HG03108 (cell line): ENCODE results near the gene IL2RA.
"Not testable (repeated sequence)": the region's sequence is repeated elsewhere in the genome, so short reads cannot be mapped to it uniquely, and the experiment has no call there.

Source experiments
- ATAC-seq: cut with Tn5 transposase; IDR thresholded peaks from one replicate; pipeline ENCODE4 v1.9.1; 2021; ENCODE audit warnings: moderate library complexity; ENCODE audit not compliant: unreplicated experiment

IL2RA gene

DNA sequence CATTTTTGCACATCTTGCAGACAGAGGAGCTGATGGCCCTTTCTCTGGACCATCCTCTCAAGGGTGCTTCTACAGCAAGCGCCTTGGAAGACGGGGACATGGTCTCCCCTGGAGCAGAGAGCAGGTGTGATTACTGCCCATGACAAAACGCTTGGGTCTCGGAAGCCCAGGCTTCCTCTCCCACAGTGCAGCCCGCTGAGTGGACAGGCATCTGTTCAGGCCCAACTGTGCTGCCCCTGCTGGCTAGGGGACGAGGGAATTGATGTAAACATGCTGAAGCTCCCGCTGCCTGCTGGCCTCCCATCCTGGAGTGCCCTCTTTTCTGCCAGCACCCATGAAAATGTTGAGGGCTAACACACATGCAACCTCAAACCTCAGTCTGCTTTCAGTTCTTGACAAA, 99.1 kb downstream of the IL2RA start:
- no peak for ATAC-seq

DNA sequence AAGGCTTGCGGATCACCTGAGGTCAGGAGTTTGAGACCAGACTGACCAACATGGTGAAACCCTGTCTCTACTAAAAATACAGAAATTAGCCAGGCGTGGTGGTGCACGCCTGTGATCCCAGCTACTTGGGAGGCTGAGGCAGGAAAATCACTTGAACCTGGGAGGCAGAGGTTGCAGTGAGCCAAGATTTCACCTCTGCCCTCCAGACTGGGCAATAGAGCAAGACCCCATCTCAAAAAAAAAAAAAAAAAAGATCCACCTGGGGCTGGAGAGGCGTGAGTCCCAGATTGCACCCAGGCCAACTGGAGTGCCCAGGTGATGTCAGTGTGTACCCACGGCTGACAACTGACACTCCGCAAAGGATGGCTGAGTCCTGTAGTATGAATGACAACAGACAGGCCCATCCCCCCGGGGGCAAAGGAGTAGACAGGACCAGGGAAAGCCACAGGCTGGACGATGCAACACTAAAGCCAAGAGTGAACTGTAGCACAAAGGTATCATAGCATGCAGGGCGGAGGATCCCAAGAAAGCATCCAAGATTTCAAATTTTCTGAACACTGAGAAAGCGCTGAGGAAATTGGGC, 99.7 kb downstream of the IL2RA start:
- not testable (repeated sequence) for ATAC-seq

DNA sequence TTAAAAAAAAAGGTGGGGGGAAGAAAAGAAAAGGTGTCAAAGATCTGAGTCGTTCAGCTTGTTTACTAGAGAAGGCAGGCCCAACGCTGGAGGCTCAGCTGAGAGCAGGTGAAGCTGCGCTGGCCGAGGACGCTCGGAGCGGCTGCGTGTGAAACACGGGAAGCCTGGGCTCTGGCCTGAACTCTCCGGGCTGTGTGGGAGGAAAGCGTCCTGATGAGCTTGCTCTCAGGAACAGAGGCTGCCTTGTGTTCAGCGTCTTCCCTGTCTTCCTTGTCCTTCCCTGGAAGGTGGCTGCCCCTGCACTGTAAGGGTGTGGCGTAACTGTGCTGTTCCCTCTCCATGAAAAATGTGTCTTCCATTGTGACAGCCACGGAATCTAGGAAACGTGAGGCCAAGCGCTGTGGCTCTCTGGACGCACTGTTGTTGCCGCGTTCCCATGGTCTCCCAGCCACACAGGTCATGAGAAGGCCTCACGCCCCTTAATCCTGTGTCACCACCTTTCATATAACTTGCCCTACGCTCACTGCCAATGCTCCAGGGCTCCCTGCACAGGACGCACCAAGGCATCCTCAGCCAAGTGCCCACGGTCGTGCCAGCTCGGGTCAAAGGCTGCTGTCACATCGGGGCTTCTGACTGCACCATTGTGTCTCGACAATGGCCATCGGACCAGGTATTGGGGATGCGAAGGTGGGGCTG, 100.6 kb downstream of the IL2RA start:
- ATAC-seq, result no peak

DNA sequence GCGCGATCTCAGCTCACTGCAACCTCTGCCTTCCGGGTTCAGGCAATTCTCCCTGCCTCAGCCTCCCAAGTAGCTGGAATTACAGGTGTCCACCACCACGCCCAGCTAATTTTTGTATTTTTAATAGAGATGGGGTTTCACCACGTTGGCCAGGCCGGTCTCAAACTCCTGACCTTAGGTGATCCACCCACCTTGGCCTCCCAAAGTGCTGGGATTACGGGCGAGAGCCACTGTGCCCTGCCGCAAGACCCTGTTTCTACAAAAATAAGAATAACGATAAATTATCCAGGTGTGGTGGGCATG, 101.2 kb downstream of the IL2RA start:
- not testable (repeated sequence) for ATAC-seq
